Esophagus squamous epithelium (tissue), 5 donors: ENCODE results near the gene PLD4. TPM values are rescaled to one million over a fixed set of nuclear protein-coding genes. Genes with fewer than 3 reads are reported as not detected.

Source experiments
- DNase-seq: peaks from one replicate; lab custom pipeline; 2025; lab: John Stamatoyannopoulos, UW
- H3K27ac ChIP-seq, 4 donors: fragments of 200-600 bp; sonication (generic); one replicate each; pipeline ENCODE4 v1.5.1; 2016 to 2019; ENCODE audit warnings: mild to moderate bottlenecking in 1 of 4
- H3K27me3 ChIP-seq, 4 donors: fragments of 200-600 bp; sonication (generic); 1 replicate in 3 of 4; 2 replicates in 1 of 4; pipeline versions ENCODE4 v1.5.1 to v1.6.0; 2017 to 2021; ENCODE audit warnings: antibody characterized with exemption in 1 of 4
- H3K36me3 ChIP-seq, 3 donors: fragments of 200-600 bp; sonication (generic); one replicate each; pipeline ENCODE4 v1.5.1; 2016 to 2019
- H3K4me1 ChIP-seq, 3 donors: fragments of 200-600 bp; sonication (generic); one replicate each; pipeline ENCODE4 v1.5.1; 2017 to 2019
- H3K4me3 ChIP-seq, 4 donors: fragments of 200-600 bp; sonication (generic); 1 replicate in 3 of 4; 2 replicates in 1 of 4; pipeline ENCODE4 v1.5.1; 2016 to 2019; ENCODE audit warnings: mild to moderate bottlenecking in 2 of 4, moderate library complexity in 1 of 4
- H3K9me3 ChIP-seq, 3 donors: fragments of 200-600 bp; sonication (generic); one replicate each; pipeline ENCODE4 v1.5.1; 2016 to 2019
- POLR2A ChIP-seq, 4 donors: fragments of 450-650 bp; IDR thresholded peaks; one replicate each; pipeline ENCODE4 v1.6.1; 2017; ENCODE audit warnings: antibody characterized with exemption in 4 of 4, mild to moderate bottlenecking in 4 of 4, moderate library complexity in 3 of 4
- WGBS, 2 donors: methylation state at CpG; one replicate each; pipeline ENCODE4 v1.1.5; 2018; 5-methylcytosine and 5-hydroxymethylcytosine counted together
- intact Hi-C: fragments of 100-400 bp; cut with DNase I; formaldehyde crosslinking; loops from one replicate; pipeline ENCODE4 v1.15.0; 2022
- total RNA-seq, 4 donors: library from RNA; depleted of rRNA; stranded (reverse); fragments of >200 nt; gene quantifications; one replicate each; pipeline ENCODE4 v1.1.0, GENCODE V29; 2016
- TF ChIP-seq, protein P1 (sequence below), 6 experiments: fragments of 450-650 bp in 4 of 6; fragments of 200-600 bp in 2 of 6; sonication (generic) in 2 of 6; IDR thresholded peaks; one replicate each; pipeline ENCODE4 v1.5.1; 2016 to 2019; ENCODE audit warnings: antibody characterized with exemption in 6 of 6, mild to moderate bottlenecking in 4 of 6, moderate library complexity in 4 of 6
- donor health status: DM: yes; HTN: yes; CAD: no.

PLD4 gene
- total RNA-seq, 4 donors from 2014 or later: 0.18 to 0.95 (median 0.64) TPM

DNA sequence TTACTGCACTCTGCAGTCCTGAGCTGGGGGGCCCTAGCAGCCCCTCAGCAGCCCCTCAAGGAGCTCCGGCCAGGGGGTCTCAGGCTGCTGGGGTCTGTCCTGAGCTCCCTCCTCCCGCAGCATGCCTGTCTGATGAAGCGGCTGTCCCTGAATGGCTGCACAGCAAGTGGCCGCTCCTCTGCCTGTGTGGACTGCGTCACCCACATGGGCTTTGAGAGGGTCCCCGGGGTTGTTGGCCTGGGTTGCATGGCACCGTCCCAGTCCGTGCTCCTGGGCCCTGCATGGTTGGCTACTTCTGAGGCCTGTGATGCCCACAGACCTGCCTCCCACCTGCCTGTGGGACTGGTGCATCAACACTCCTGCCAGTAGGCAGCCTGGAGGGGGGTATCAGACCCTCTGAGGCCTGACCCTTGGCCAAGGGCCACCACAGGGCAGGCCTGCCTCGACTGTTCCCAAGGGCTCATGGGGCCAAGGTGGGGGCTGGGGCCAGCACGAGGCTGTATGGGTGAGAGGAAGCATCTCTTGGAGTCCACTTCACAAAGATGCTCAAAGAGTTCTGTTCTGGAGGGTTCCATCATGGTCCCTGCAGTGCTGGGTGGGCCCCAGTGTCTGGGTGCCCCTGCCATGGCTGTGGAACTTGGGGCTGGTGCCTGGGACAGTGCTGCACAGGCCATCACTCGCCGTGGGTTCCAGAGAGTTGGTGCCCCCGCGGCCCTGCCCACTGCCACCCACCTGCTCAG is 47.4 kb upstream of the PLD4 start:
- no peaks in the 10 kb centered on the region for H3K27me3 ChIP-seq
- WGBS, 2 donors: 64 to 97% methylated on average over 5 of the region's 14 CpGs
- peaks cover 24 to 53% (median 30%) of the 10 kb centered on the region in 3 donors for H3K4me1 ChIP-seq
- peaks cover 0 to 58% (median 0%) of the 10 kb centered on the region in 3 donors for H3K36me3 ChIP-seq
- H3K27ac ChIP-seq: no peak overlapping the region
- DNase-seq: no peak
- intact Hi-C loops: no loop called here
- no peak overlapping the region for H3K4me3 ChIP-seq
- no peaks in the 10 kb centered on the region for H3K9me3 ChIP-seq
- TF ChIP-seq, protein P1, sequence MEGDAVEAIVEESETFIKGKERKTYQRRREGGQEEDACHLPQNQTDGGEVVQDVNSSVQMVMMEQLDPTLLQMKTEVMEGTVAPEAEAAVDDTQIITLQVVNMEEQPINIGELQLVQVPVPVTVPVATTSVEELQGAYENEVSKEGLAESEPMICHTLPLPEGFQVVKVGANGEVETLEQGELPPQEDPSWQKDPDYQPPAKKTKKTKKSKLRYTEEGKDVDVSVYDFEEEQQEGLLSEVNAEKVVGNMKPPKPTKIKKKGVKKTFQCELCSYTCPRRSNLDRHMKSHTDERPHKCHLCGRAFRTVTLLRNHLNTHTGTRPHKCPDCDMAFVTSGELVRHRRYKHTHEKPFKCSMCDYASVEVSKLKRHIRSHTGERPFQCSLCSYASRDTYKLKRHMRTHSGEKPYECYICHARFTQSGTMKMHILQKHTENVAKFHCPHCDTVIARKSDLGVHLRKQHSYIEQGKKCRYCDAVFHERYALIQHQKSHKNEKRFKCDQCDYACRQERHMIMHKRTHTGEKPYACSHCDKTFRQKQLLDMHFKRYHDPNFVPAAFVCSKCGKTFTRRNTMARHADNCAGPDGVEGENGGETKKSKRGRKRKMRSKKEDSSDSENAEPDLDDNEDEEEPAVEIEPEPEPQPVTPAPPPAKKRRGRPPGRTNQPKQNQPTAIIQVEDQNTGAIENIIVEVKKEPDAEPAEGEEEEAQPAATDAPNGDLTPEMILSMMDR (IDR thresholded peaks at IDR 0.05): no peak
- TF ChIP-seq POLR2A (IDR thresholded peaks at IDR 0.05): no peak

DNA sequence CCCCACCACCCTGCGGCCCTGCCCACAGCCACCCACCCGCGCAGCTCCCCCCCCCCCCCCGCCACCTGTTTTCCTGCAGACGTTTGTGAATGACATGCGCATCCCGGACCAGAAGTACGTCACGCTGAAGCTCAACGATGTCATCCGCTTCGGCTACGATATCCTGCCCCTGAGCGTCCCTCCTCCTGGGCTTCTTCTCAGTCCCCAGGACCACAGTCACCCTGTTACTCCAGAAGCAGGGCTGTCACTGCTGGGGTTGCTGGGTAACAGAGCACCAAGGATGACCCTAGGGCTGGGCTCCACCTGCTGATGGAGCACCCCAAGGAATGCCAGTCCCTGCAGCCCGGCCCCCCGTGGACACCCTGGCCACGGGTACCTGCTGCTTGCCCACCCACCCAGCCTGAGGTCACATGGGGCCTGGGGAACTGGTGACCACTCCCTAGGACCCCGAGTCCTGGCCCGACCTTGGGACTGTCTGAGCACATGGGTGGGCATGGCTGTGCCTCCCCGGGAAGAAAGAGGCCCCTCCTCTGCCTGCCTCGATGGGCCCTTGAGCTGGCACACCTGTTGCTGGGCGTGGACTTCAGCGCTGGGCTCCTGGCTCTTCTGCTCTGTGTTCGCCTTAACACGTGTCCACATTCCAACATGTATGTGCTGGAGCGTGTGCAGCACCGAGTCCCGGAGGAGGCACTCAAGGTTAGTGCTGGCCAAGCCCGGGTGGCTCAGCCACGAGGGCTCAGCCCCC is 46.7 kb upstream of the PLD4 start:
- WGBS, 2 donors: 93% methylated on average over 9 of the region's 30 CpGs; no CpG with 5 or more reads in 1 of the 2 donors
- Histone ChIP-seq H3K9me3 (no peaks in the 10 kb centered on the region), H3K36me3 (peaks cover 0 to 63% (median under 1%) of the 10 kb centered on the region in 3 donors), H3K27me3 (no peaks in the 10 kb centered on the region), H3K4me3 (no peak overlapping the region), H3K4me1 (peaks cover 19 to 53% (median 27%) of the 10 kb centered on the region in 3 donors), H3K27ac (no peak overlapping the region)
- DNase-seq: no peak
- no peak for TF ChIP-seq POLR2A (IDR thresholded peaks at IDR 0.05)
- TF ChIP-seq, protein P1 (IDR thresholded peaks at IDR 0.05): no peak
- intact Hi-C loops: no loop called here

DNA sequence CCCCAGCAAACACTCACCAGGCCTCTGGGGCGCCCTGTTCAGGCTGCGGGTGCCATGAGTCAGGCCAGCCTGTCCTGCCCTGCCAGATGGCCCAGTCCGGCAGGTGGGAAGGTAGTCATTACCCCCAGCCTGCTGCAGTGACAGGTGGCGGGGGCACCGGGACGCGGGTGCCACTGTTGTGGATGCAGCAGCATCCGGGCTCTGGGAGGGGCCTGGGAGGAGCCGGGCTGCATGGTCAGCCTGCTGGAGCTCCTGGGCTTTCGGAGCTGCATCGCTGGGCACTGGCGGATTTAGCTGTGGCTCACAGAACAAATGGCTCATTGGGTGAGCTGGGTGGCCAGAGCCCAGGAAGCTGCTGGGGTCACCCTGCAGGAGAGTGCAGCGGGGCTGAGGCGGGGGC is 46.1 kb upstream of the PLD4 start:
- H3K27ac ChIP-seq: peak overlapping the region in 1 of 4 donors; percentile 2

DNA sequence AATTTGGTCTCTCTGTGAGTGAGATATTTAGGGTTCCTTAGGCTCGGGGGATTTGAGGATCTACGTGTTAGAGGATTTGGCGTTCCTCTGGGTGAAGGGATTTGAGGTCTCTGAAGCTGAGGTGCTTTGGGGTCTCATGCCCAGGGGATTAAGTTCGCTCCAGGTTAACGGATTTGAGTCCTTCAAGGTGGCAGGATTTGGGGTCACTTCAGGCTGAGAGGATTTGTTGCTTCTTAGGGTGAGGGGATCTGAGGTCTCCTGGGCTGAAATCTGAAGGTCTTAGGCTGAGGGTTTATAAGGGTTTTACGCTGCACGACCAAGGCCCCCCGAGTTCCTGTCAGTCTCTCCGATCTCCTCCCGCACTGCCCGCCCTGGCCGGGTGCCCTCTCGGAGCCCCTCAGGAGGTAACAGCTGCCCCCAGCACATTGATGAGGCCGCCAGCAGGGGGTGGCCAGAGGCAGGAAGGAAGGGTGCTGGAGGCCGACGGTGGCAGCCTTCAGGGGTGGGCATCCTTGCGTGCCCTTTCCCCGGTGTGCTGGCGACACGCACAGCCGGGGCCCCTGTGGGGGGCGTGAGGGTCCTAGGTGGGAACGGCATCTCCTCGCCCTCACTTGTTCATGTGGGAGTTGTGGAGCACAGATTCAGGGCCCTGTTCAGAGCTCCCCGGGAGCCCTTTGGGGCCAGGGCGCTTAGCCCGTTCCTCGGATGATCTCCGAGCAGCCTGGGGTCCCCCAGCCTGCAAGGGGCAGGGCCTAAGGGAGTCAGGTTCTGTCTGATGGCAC is 45.3 kb upstream of the PLD4 start:
- Histone ChIP-seq H3K27ac (no peak overlapping the region), H3K4me3 (no peak overlapping the region), H3K27me3 (no peaks in the 10 kb centered on the region), H3K4me1 (peaks cover 7 to 41% (median 13%) of the 10 kb centered on the region in 3 donors), H3K36me3 (peaks cover 13 to 77% (median 14%) of the 10 kb centered on the region in 3 donors), H3K9me3 (no peaks in the 10 kb centered on the region)
- no peak for TF ChIP-seq POLR2A (IDR thresholded peaks at IDR 0.05)
- TF ChIP-seq, protein P1 (IDR thresholded peaks at IDR 0.05): no peak
- intact Hi-C loops: no loop called here
- 90 to 96% methylated on average over 5 of the region's 29 CpGs for WGBS, 2 donors
- DNase-seq: no peak

More for the DNA sequence above, 46.1 kb upstream of the PLD4 start:
- H3K4me1 ChIP-seq: peaks cover 13 to 49% (median 21%) of the 10 kb centered on the region in 3 donors
- intact Hi-C loops: no loop called here
- TF ChIP-seq, protein P1 (IDR thresholded peaks at IDR 0.05): no peak
- TF ChIP-seq POLR2A (IDR thresholded peaks at IDR 0.05): no peak
- H3K9me3 ChIP-seq: no peaks in the 10 kb centered on the region
- 50% methylated on average over 2 of the region's 14 CpGs; no CpG with 5 or more reads in 1 of the 2 donors for WGBS, 2 donors
- H3K27me3 ChIP-seq: no peaks in the 10 kb centered on the region
- no peak for DNase-seq
- H3K4me3 ChIP-seq: no peak overlapping the region
- H3K36me3 ChIP-seq: peaks cover 5 to 69% (median 7%) of the 10 kb centered on the region in 3 donors
